ENCODE measurements around the gene CPNE4. TPM values are rescaled to one million over a fixed set of nuclear protein-coding genes. Genes with fewer than 3 reads are reported as not detected.

Gene CPNE4
- total RNA-seq, 1 experiment from 2014 or later: 1.9 TPM

DNA sequence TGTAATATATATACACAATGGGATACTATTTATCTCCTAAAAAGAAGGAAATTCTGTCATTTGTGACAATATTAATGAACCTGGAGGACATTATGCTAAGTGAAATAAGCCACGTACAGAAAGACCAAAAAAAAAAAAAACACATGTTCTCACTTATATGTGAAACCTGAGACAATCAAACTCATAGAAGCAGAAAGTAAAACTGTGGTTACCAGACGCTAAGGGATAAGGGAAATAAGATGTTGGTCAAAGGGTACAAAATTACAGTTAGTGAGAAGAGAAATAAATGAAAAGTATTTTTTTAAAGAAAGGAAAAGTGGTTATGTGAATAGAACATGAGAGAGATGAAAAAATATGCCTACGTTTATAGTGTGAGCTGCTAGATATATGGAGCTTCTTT, 101.1 kb downstream of the CPNE4 start:
- TF ChIP-seq, protein P1, sequence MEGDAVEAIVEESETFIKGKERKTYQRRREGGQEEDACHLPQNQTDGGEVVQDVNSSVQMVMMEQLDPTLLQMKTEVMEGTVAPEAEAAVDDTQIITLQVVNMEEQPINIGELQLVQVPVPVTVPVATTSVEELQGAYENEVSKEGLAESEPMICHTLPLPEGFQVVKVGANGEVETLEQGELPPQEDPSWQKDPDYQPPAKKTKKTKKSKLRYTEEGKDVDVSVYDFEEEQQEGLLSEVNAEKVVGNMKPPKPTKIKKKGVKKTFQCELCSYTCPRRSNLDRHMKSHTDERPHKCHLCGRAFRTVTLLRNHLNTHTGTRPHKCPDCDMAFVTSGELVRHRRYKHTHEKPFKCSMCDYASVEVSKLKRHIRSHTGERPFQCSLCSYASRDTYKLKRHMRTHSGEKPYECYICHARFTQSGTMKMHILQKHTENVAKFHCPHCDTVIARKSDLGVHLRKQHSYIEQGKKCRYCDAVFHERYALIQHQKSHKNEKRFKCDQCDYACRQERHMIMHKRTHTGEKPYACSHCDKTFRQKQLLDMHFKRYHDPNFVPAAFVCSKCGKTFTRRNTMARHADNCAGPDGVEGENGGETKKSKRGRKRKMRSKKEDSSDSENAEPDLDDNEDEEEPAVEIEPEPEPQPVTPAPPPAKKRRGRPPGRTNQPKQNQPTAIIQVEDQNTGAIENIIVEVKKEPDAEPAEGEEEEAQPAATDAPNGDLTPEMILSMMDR (conservative IDR thresholded peaks at IDR 0.05): no peak
- H3K79me2 ChIP-seq (ENCODE audit: insufficient read depth, low read length): no peaks in the 10 kb centered on the region
- no peak overlapping the region for H3K27ac ChIP-seq (ENCODE audit: insufficient read length, low read depth, low read length)
- no peak overlapping the region for H3T11ph ChIP-seq (ENCODE audit: low read length)
- no peaks in the 10 kb centered on the region; the same call in 1 of the 2 replicates for H3K4me1 ChIP-seq (ENCODE audit: insufficient read depth, low read length)
- H4K5ac ChIP-seq (ENCODE audit: insufficient read length, low read depth, low read length): no peak overlapping the region
- peaks cover 0 to 5% (median 2%) of the 10 kb centered on the region in 3 experiments; a peak in 3 of 7 replicates for H3K36me3 Mint-ChIP-seq (ENCODE audit: insufficient read depth in 1 of 3, low read depth in 3 of 3)
- no peak for DNase-seq
- no peak overlapping the region for H3K23ac ChIP-seq (ENCODE audit: insufficient read length, low read depth, low read length)
- no peak overlapping the region for H2BK12ac ChIP-seq (ENCODE audit: insufficient read length, low read depth, low read length)
- no peak overlapping the region for H2AK5ac ChIP-seq (ENCODE audit: insufficient read length, low read length)
- no peak overlapping the region for H3K27ac Mint-ChIP-seq
- H4K91ac ChIP-seq (ENCODE audit: insufficient read length, low read depth, low read length): no peak overlapping the region
- H3K23me2 ChIP-seq (ENCODE audit: insufficient read length, low read depth, low read length, poor library complexity, severe bottlenecking): no peaks in the 10 kb centered on the region
- 100% methylated on average over 1 of the region's 3 CpGs for WGBS (ENCODE audit: extremely low coverage, insufficient read length, low lambda C conversion rate)
- no peaks in the 10 kb centered on the region for H4K20me1 ChIP-seq (ENCODE audit: control insufficient read depth, insufficient read depth, insufficient read length)
- H3K4ac ChIP-seq (ENCODE audit: low read depth, low read length): no peak overlapping the region
- no peak overlapping the region for H3K4me3 Mint-ChIP-seq
- no peak overlapping the region for H2BK15ac ChIP-seq (ENCODE audit: low read depth, low read length)
- no peaks in the 10 kb centered on the region for H3K79me1 ChIP-seq (ENCODE audit: insufficient read depth, low read depth, low read length, poor library complexity, severe bottlenecking)
- H3K14ac ChIP-seq (ENCODE audit: insufficient read depth, low read length): no peak overlapping the region
- H3K9me3 Mint-ChIP-seq: peaks cover 3 to 4% of the 10 kb centered on the region in 2 experiments; a peak in 4 of 5 replicates
- no peaks in the 10 kb centered on the region for H3K27me3 ChIP-seq (ENCODE audit: insufficient read depth, low read length)
- no peaks in the 10 kb centered on the region for H3K9me3 ChIP-seq (ENCODE audit: control insufficient read depth, low read depth, low read length)
- H3K27me3 Mint-ChIP-seq (ENCODE audit: low read depth): no peaks in the 10 kb centered on the region
- H3K18ac ChIP-seq (ENCODE audit: insufficient read length, low read depth, low read length): no peak overlapping the region
- H3K56ac ChIP-seq (ENCODE audit: insufficient read length, low read depth, low read length): no peak overlapping the region
- no peak overlapping the region for H2BK5ac ChIP-seq (ENCODE audit: insufficient read length, low read length)
- H4K8ac ChIP-seq (replicated peaks; ENCODE audit: insufficient read length, low read depth, low read length): no peak overlapping the region
- no peak overlapping the region for H3K4me2 ChIP-seq (ENCODE audit: insufficient read depth, insufficient read length, low read length)
- H3K4me1 Mint-ChIP-seq: peaks cover 5 to 6% of the 10 kb centered on the region in 2 experiments
- H2AFZ ChIP-seq (ENCODE audit: low read length): no peak overlapping the region
- no peak overlapping the region for H2BK120ac ChIP-seq (ENCODE audit: low read depth, low read length, poor library complexity, severe bottlenecking)
- no peak overlapping the region for H2BK20ac ChIP-seq (ENCODE audit: low read depth, low read length, poor library complexity, severe bottlenecking)
- H3K9ac ChIP-seq (ENCODE audit: extremely low read depth, insufficient read length, low read length): no peak overlapping the region
